Loucy (cell line): ENCODE data around the gene GPR173.

ENCODE experiments used
- CTCF ChIP-seq: fragments of 200-600 bp; sonication (generic); conservative IDR thresholded peaks from 2 replicates; pipeline ENCODE4 v1.5.1; 2014; ENCODE audit warnings: mild to moderate bottlenecking, antibody characterized with exemption, low read length
- EZH2phosphoT487 ChIP-seq: fragments of 200-600 bp; IDR thresholded peaks from 2 replicates; pipeline ENCODE4 v1.6.1; 2018; ENCODE audit warnings: antibody characterized with exemption, mild to moderate bottlenecking, moderate library complexity, borderline replicate concordance

DNA sequence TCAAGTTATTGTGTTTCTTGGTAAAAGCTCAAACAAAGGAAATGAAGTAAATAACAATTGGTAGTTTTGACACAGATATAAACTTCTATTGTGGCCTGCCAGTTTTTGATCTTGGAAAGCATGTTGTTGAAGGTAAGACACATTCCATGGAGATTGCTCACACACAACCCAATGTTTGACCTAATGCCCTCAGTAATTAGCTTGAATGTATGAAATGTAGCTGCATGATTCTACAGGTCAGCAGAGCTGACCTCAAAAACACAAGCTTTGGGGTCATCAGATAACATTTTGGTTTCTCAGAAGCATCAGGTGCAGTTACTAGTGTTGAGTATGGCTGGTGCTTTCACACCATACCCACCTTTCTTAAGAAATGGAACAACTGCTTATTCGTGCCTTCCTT lies 16.5 kb downstream of the GPR173 start:
- TF ChIP-seq EZH2phosphoT487 (no peak), CTCF (no peak)
